ENCODE measurements around the gene RAPGEF1.

DNA sequence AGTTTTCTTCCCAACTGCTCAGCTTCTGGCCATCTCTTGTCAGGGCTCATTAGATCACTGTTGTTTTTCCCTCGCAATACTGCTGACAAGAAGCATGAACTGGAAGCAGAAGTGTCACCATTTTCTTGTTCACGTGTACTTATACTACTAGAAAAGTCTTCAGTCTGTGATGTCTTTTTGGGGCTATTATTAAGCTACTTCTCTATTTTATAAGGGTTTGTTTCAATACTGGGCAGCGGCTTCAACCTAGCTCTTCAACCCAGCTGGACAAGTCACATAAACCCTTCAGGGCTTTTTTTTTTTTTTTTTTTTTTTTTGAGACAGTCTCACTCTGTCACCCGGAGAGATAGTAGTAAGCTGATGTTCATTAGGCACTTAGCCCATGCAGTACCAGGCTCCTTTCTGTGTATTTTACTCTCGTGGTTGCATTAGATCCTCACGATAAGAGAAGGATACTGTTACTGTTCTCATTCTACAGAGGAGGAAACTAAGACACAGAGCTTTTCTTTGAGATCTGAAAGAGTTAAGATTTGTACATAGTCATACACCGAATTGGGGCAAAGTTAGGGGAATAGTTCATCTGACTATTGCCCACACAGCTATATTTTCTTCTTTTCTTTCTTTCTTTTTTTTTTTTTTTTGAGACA lies 20.5 kb downstream of the RAPGEF1 start:
- TF ChIP-seq EZH2phosphoT487 (IDR thresholded peaks at IDR 0.05; ENCODE audit: low read length) (no peak), EZH2 (optimal IDR thresholded peaks at IDR 0.05; ENCODE audit: low read depth, low read length) (no peak)
- TF ChIP-seq, protein P1, sequence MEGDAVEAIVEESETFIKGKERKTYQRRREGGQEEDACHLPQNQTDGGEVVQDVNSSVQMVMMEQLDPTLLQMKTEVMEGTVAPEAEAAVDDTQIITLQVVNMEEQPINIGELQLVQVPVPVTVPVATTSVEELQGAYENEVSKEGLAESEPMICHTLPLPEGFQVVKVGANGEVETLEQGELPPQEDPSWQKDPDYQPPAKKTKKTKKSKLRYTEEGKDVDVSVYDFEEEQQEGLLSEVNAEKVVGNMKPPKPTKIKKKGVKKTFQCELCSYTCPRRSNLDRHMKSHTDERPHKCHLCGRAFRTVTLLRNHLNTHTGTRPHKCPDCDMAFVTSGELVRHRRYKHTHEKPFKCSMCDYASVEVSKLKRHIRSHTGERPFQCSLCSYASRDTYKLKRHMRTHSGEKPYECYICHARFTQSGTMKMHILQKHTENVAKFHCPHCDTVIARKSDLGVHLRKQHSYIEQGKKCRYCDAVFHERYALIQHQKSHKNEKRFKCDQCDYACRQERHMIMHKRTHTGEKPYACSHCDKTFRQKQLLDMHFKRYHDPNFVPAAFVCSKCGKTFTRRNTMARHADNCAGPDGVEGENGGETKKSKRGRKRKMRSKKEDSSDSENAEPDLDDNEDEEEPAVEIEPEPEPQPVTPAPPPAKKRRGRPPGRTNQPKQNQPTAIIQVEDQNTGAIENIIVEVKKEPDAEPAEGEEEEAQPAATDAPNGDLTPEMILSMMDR (IDR thresholded peaks at IDR 0.05; ENCODE audit: low read length), result no peak
